GM21576 (cell line): Measurements from ENCODE around the gene PDE4C.

Source experiments
- ATAC-seq: cut with Tn5 transposase; IDR thresholded peaks from one replicate; pipeline ENCODE4 v1.9.1; 2021; ENCODE audit warnings: mild to moderate bottlenecking, moderate library complexity; ENCODE audit not compliant: unreplicated experiment

The PDE4C gene

GRCh38 chr19:18202397-18202777, 23.9 kb downstream of the PDE4C start:
- no peak for ATAC-seq

GRCh38 chr19:18198374-18198773, 27.9 kb downstream of the PDE4C start:
- no peak for ATAC-seq

GRCh38 chr19:18197941-18198340, 28.3 kb downstream of the PDE4C start:
- no peak for ATAC-seq

GRCh38 chr19:18197306-18197705, 28.9 kb downstream of the PDE4C start:
- ATAC-seq: no peak

GRCh38 chr19:18196511-18196845, 29.8 kb downstream of the PDE4C start:
- ATAC-seq: no peak

- ATAC-seq: no peak
These were observed 31.5 kb downstream of the PDE4C start for GRCh38 chr19:18194554-18195238.

- no peak for ATAC-seq
These were observed 32.1 kb downstream of the PDE4C start for GRCh38 chr19:18194181-18194530.

- ATAC-seq: peak; percentile 1
These were observed 32.7 kb downstream of the PDE4C start for GRCh38 chr19:18193388-18194180.

GRCh38 chr19:18192673-18193387, 33.4 kb downstream of the PDE4C start, which contains the start of gene MPV17L2:
Gene MPV17L2 (plus strand): TSS chr19:18193218. CDS start chr19:18193282, 64 bp downstream.
- ATAC-seq: peak; percentile 74

- ATAC-seq: no peak
These were observed 34.6 kb downstream of the PDE4C start for GRCh38 chr19:18191640-18192062.

GRCh38 chr19:18190278-18190677, 36.0 kb downstream of the PDE4C start:
- ATAC-seq: no peak

- no peak for ATAC-seq
These were observed 40.7 kb downstream of the PDE4C start for GRCh38 chr19:18185538-18185937.

- no peak for ATAC-seq
These were observed 42.7 kb downstream of the PDE4C start for GRCh38 chr19:18183529-18183928.

GRCh38 chr19:18179957-18180356, 46.3 kb downstream of the PDE4C start:
- no peak for ATAC-seq

GRCh38 chr19:18176367-18177310, 49.6 kb downstream of the PDE4C start:
- ATAC-seq: no peak

- no peak for ATAC-seq
These were observed 51.3 kb downstream of the PDE4C start for GRCh38 chr19:18174983-18175382.
